PFSK-1 (cell line): ENCODE measurements around the gene CABYR.

Experiments
- FOXP2 ChIP-seq: optimal IDR thresholded peaks from 2 replicates; pipeline ENCODE3; 2011; ENCODE audit warnings: borderline replicate concordance, control low read depth, inconsistent platforms; ENCODE audit not compliant: insufficient read depth; ENCODE audit errors: extremely low read length, extremely low read depth
- POLR2AphosphoS5 ChIP-seq: IDR thresholded peaks from 2 replicates; pipeline ENCODE4 v1.6.1; 2012; ENCODE audit warnings: low read depth, mild to moderate bottlenecking, control low read depth, low read length, moderate library complexity
- REST ChIP-seq, 2 experiments: IDR thresholded peaks; 2 replicates each; pipeline versions ENCODE4 v1.6.1 to v1.8.0; 2011 to 2012; ENCODE audit warnings: low read depth in 2 of 2, low read length in 2 of 2, control low read depth in 1 of 2, inconsistent platforms in 1 of 2, mild to moderate bottlenecking in 1 of 2, moderate library complexity in 1 of 2; ENCODE audit not compliant: insufficient read depth in 1 of 2
- TAF1 ChIP-seq: IDR thresholded peaks from 2 replicates; pipeline ENCODE4 v1.6.1; 2012; ENCODE audit warnings: low read length, control low read depth, borderline replicate concordance; ENCODE audit not compliant: insufficient read depth

- TF ChIP-seq POLR2AphosphoS5 (no peak), TAF1 (no peak), REST (IDR thresholded peaks at IDR 0.05; ENCODE audit: insufficient read depth in 1 of 2, low read depth in 2 of 2, low read length in 2 of 2) (no peak), FOXP2 (no peak)
These were observed 70.7 kb downstream of the CABYR start for GRCh38 chr18:24209558-24209957.
